NK-92 treated with Interleukin-12 subunit alpha and Interleukin-12 subunit beta, amount 100 ng/mL, for 24 hours (cell line): ENCODE results near the gene SPP2.

Experiments
- DNase-seq: peaks from one replicate; lab custom pipeline; 2025; lab: John Stamatoyannopoulos, UW

SPP2 gene

DNA sequence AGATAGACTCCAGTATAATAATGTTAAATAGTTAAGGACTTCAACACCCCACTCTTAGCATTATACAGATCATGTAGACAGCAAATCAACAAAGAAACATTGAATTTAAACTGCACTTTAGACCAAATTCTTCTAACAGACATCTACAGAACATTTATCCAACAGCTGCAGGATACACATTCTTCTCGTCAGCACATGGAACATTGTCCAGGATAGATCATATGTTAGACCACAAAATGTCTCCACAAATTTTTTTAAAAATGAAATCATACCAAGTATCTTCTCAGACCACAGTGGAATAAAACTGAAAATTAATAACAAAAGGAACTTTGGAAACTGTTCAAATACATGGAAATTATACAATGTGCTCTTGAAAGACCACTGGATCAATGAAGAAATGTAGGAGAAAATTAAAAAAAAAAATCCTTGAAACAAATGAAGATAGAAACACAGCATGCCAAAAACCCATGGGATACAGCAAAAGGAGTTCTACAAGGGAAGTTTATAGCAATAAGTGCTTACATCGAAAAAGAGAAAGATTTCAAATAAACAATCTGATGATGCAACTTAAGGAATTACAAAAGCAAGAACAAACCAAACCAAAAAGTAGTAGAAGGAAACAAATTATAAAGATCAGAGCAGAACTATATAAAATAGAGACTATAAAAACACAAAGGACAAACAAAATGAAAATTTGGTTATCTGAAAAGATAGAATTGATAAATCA lies 12.3 kb upstream of the SPP2 start:
- no peak for DNase-seq

DNA sequence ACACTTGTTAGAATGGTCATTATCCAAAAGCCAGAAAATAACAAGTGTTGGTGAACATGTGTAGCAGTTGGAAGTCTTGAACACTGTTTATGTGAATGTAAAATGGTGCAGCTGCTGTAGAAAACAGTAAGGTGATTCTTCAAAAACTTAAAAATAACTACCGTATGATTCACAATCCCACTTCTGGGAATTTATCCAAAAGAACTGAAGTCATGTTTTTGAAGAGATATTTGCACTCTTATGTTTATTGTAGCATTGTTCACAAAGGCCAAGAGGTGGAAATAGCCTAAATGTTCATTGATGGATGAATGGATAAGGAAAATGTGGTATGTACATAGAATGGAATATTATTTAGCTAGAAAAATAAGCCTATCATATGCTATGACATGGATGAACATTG lies 6.3 kb upstream of the SPP2 start:
- DNase-seq: no peak

DNA sequence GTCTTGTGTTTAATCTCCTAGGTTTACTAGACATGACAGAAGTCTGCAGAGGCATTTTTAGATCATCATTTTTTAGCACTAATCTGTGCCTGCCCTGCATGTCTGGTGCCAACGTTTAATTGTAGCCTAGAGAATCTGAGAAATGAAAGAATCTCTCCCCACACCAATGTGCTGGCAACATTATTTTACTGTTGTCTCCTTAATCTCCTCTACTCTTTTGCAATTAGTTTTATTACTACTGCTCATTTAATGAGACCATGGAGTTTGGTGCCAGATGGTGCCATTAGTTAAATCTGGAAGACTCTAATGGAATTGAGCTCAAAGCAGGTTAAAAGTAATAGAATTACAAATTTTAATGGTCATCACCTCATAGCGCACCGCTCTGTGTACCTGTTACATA lies 4.0 kb upstream of the SPP2 start:
- no peak for DNase-seq

GRCh38 chr2:234047361-234047760 lies 3.1 kb upstream of the SPP2 start:
- no peak for DNase-seq

DNA sequence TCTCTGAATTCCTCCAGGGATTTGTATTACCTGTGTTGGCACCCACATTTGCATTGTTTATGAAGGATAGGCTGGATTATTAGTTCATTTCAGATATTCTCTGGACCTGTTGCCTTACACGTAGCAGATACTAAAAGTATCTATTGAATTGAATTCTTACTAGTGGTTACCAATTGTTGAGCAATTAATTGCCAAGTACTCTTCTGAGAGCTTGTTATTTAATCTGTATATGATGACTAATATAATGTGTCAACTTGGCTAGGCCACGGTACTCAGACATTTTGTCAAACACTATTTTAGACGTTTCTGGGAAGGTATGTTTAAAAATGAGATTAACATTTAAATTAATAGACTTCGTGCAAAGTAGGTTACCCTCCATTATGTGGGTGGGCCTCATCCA lies 2.5 kb upstream of the SPP2 start:
- DNase-seq: no peak

DNA sequence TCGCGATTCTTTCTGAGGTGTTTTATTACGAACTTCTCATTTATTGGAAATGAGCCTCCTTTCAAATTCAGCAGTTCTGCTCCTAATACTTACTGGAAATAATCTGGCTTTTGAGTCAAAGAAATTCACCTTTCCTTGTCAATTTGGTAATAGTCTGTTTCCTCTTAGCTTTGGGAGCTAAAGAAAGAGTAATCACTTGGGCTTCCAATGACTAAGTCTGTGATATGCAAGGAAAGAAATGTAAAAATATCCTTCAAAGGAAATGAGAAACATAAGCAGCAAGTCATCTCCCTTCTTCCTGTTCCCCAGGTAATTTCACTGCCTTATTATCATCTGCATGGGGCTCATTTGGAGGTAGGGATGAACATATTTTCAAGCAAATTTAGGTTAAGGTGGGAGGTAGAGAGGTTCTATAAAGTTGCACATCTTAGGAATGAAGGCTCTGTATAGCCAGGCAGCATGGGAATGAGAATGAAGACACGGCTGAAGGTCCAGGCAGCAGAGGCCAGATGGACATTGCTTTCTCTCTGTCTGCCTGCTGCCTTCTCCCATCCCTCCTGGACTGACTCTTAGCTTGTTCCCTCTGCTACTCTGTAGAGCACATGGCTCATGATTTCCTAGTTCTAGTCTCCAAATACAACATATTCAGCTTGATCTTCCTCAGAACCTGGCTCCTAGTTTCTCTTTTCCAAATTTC lies 1.0 kb downstream of the SPP2 start:
- no peak for DNase-seq

GRCh38 chr2:234058881-234059280 lies 8.4 kb downstream of the SPP2 start:
- no peak for DNase-seq

DNA sequence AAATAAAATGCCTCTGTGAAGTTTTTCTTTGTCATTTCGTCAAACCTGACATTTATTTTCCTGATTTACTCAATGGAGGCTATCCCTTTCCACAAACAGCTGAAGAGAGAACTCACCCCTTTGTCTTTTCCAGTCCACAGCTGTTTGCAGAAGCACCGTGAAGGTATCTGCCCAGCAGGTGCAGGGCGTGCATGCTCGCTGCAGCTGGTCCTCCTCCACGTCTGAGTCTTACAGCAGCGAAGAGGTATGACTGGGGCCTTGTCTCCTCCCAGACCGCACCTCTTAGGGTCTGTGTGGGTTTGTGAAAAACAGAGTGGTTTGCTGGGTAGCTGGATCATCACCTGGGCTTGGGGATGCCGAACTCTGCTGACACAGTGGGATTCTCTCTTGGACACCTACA lies 9.7 kb downstream of the SPP2 start:
- DNase-seq: no peak

GRCh38 chr2:234061624-234062257 lies 11.2 kb downstream of the SPP2 start:
- no peak for DNase-seq

GRCh38 chr2:234066587-234066986 lies 16.1 kb downstream of the SPP2 start:
- DNase-seq: no peak

DNA sequence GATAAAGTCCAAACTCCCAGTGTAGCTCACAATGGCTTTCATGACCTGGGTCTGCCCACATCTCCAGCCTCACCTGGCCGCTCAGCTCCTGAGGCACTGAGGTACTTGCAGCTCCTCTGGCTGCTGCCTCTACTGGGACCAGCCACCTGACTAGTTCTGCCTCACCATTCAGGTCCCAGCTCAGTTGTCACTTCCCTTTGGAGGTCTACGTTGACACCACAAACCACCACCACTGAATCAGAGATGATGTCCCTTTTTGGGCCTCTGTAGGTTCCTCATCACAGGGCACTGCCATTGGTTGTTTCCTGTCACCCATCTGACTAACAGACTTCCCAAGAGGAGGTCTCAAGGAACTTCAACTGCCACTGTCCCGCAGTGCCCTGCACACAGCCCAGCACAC lies 21.2 kb downstream of the SPP2 start:
- peak; percentile 26 for DNase-seq

DNA sequence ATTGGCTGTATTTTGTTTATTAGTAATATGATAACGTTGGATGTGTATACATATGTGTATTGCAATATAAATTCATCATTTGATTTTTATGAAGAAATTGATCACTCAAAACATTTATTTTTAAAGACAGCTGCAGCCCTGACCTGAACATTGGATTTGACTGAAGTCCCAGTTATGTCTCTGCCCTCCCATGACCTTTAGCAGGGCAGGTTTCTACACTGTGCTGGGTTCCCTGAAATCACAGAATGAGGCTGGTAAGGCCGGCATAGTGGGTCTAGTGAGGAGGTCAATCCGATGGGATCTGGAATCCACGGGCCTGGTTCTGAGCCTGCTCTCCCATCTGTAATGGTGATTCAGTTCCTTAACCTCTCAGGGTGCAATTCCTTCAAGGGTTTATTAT lies 22.0 kb downstream of the SPP2 start:
- no peak for DNase-seq

DNA sequence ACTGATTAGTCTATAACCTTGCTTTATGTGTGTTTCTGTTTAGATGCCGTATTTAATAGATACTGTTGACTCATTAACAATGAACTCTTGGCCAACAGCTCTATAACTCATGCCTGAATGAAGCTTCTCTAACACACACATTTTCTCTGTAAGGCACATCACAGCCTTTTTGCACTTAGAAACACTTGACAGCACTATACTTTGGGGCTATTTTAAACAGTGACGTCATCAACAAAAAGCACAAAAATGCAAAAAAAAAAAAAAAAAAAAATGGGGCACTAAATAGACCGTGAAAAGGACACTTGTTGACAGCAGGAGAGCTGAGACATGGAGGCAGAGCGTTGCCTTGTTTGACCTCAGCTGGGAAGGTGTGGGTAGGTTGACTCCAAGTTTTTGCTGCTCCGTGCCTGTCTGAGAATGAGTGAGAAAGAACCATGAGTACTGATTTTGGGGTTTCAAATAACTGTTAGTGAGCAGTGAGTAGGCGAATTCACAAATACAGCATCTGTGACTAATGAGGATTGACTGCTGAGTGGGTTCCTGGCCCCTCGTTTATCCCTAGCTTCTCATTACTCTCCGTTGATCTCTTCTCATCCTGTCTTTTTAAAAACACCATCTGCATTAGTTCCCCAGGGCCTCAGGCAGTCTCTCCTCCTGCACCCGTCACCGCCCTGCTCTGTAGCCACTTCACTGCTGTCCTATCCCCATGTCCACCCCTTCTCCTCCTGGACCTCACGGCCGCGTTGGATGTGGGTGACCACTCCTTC lies 24.4 kb downstream of the SPP2 start:
- DNase-seq: no peak

- no peak for DNase-seq
Measured at GRCh38 chr2:234075518-234075915, 25.0 kb downstream of the SPP2 start.

GRCh38 chr2:234075947-234076346 lies 25.4 kb downstream of the SPP2 start:
- DNase-seq: no peak

DNA sequence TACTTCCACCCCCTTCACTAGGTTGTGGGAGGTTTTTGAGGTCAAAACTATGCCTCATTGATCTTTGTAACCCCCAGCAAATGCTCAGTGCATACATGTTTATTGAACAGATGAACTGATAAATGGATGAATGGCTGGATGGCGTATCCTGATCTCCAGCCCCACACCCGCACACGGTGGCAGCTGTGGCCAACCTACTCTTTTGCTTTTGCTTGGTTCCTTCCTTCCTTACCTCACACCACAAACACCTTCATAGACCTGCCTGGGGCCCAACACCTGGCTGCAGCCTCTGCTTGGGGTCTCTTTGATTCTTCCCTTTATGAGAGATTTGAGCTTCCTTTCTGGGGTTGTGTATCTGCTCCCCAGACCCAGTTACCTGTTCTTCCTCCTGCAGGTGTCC lies 25.9 kb downstream of the SPP2 start:
- DNase-seq: no peak

DNA sequence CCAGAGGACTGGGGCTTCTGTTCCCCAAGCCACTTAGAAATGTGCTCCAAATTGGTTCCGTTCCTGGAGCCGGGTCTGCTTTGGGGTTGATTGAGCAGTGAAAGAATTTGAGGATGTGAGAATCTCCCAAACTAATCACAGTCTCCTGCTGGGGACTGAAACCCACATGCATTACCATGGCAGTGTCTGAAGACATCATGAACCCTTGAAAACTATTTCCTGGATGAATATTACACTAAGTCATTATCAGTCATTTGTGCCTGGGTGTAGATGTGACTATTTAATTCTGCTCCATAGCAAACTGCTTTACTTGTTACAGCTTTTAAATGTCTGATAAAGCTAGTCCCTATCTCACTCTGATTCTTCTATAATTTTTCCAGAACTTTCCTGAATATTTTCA lies 27.6 kb downstream of the SPP2 start:
- DNase-seq: no peak

DNA sequence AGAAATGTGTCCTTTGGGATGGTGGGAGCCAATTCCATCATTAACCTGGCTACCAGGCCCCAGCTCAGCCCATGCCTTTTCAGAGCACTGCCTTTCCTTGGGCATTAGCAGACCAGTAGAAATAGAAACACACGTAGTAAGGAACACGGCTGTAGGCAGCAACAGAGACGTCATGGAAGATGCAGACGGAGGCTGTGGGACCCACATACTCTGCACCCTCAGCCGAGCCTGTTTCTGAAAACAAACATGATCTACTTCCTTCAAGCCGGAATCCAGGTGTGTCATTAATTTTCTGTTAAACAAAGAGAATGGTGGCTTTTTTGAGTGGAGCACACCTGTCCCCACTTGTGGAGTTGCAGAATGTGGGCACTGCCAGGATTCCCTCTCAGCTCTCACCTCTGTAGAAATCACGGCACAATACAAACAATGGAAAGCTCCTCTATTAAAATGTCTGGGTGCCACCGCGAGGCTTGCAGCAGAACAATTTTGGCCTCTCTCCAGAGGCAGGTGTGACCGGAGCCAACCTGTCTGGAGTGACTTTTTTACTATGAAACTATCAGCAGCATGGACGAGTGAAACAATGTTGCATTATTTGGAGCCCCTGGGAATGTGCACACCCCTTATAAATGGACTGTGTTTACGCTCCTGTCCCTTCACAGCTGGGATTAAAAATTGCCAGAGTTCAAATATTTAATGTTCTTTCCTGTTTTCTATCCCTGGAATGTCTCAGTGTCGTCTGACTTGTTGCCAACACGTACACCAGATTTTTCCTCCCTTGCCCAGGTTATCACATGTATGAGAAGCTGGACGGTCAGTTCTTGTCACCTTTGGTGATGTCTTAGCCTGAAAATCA lies 31.7 kb downstream of the SPP2 start:
- no peak for DNase-seq

- DNase-seq: no peak
Measured at GRCh38 chr2:234083572-234084348, 33.3 kb downstream of the SPP2 start.

GRCh38 chr2:234091432-234091879 lies 41.0 kb downstream of the SPP2 start:
- no peak for DNase-seq

GRCh38 chr2:234091883-234092282 lies 41.4 kb downstream of the SPP2 start:
- DNase-seq: no peak
